OCI-LY3 (cell line): ENCODE results near the gene XAGE3.

Experiments used
- H2AFZ ChIP-seq: fragments of 200-600, 300-600 bp; shearing (Covaris generic); 2 replicates; pipeline ENCODE4 v1.6.0; 2014; ENCODE audit warnings: antibody characterized with exemption, low read depth, low read length
- H3K27ac ChIP-seq: fragments of 200-600, 300-600 bp; sonication (generic); 2 replicates; pipeline ENCODE4 v1.5.1; 2014; ENCODE audit warnings: mild to moderate bottlenecking, low read length, moderate library complexity, mixed read lengths
- H3K27me3 ChIP-seq: fragments of 200-600, 300-600 bp; sonication (generic); 2 replicates; pipeline ENCODE4 v1.6.1; 2014; ENCODE audit warnings: low read depth, low read length, mixed read lengths
- H3K36me3 ChIP-seq: fragments of 200-600, 300-600 bp; sonication (generic); replicated peaks from 2 replicates; pipeline ENCODE3; 2014; ENCODE audit warnings: low read depth, low read length, mixed read lengths
- H3K4me1 ChIP-seq: fragments of 300-600, 200-600 bp; sonication (generic); 2 replicates; pipeline ENCODE4 v1.6.1; 2014; ENCODE audit warnings: low read length, mixed read lengths
- H3K4me2 ChIP-seq: fragments of 200-600, 300-600 bp; sonication (generic); 2 replicates; pipeline ENCODE4 v1.6.1; 2014; ENCODE audit warnings: low read length, mixed read lengths
- H3K4me3 ChIP-seq: fragments of 300-600, 200-600 bp; sonication (generic); 2 replicates; pipeline ENCODE4 v1.5.1; 2014; ENCODE audit warnings: antibody characterized with exemption, mild to moderate bottlenecking, low read length, moderate library complexity
- H3K79me2 ChIP-seq: fragments of 300-600, 200-600 bp; shearing (Covaris generic); 2 replicates; pipeline ENCODE4 v1.6.1; 2014; ENCODE audit warnings: mild to moderate bottlenecking, low read length, mixed read lengths
- H3K9ac ChIP-seq: fragments of 300-600, 200-600 bp; shearing (Covaris generic); 2 replicates; pipeline ENCODE4 v1.6.0; 2014; ENCODE audit warnings: mild to moderate bottlenecking, low read length, moderate library complexity
- H3K9me3 ChIP-seq: fragments of 200-600, 300-600 bp; shearing (Covaris generic); 2 replicates; pipeline ENCODE4 v1.6.1; 2014; ENCODE audit warnings: low read length, mixed read lengths; ENCODE audit not compliant: insufficient read depth
- H4K20me1 ChIP-seq: fragments of 200-600, 300-600 bp; sonication (generic); 2 replicates; pipeline ENCODE4 v1.6.1; 2016; ENCODE audit warnings: low read length, mixed read lengths; ENCODE audit not compliant: insufficient read depth
- EZH2phosphoT487 ChIP-seq: fragments of 200-600 bp; shearing (Covaris generic); IDR thresholded peaks from 2 replicates; pipeline ENCODE4 v1.6.1; 2018; ENCODE audit warnings: antibody characterized with exemption, mixed run types, low read depth
- TF ChIP-seq, protein P1 (sequence below): fragments of 200-600, 300-600 bp; sonication (generic); IDR thresholded peaks from 2 replicates; pipeline ENCODE4 v1.5.1; 2014; ENCODE audit warnings: antibody characterized with exemption, low read length, low read depth

Gene XAGE3

DNA sequence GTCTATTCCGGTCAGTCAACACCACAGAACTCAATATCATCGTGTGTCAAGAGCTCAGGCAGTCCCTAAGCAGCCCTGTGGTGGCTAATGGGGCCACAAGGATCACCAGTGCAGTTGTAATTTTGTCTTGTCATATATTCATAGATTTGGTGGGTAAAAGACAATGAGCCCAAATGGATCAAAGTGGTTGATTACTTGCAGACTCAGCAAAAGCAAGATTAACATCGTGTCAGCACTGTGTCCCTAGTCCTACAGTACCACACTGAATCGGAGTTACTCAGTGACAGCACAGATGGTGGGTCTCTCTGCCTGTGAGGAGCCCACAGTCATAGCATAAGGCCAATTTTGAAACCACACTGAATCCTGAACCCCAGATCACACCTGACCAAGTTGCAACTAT is 48.1 kb downstream of the XAGE3 start:
- TF ChIP-seq, protein P1, sequence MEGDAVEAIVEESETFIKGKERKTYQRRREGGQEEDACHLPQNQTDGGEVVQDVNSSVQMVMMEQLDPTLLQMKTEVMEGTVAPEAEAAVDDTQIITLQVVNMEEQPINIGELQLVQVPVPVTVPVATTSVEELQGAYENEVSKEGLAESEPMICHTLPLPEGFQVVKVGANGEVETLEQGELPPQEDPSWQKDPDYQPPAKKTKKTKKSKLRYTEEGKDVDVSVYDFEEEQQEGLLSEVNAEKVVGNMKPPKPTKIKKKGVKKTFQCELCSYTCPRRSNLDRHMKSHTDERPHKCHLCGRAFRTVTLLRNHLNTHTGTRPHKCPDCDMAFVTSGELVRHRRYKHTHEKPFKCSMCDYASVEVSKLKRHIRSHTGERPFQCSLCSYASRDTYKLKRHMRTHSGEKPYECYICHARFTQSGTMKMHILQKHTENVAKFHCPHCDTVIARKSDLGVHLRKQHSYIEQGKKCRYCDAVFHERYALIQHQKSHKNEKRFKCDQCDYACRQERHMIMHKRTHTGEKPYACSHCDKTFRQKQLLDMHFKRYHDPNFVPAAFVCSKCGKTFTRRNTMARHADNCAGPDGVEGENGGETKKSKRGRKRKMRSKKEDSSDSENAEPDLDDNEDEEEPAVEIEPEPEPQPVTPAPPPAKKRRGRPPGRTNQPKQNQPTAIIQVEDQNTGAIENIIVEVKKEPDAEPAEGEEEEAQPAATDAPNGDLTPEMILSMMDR = no peak
- no peak for TF ChIP-seq EZH2phosphoT487
- no peak overlapping the region for H2AFZ ChIP-seq
- no peaks in the 10 kb centered on the region for H3K79me2 ChIP-seq
- H3K4me1 ChIP-seq = no peaks in the 10 kb centered on the region
- no peak overlapping the region for H3K9ac ChIP-seq
- H3K27me3 ChIP-seq = peaks cover 8% of the 10 kb centered on the region; the same call in 1 of the 2 replicates
- H3K4me3 ChIP-seq = no peak overlapping the region
- no peaks in the 10 kb centered on the region for H3K36me3 ChIP-seq
- H4K20me1 ChIP-seq = no peaks in the 10 kb centered on the region
- H3K27ac ChIP-seq = no peak overlapping the region
- no peaks in the 10 kb centered on the region for H3K9me3 ChIP-seq
- no peak overlapping the region for H3K4me2 ChIP-seq
